OCI-LY3 (cell line): Measurements from ENCODE around the gene DNMBP.

Experiments used
- CTCF ChIP-seq: fragments of 200-600, 300-600 bp; sonication (generic); IDR thresholded peaks from 2 replicates; pipeline ENCODE4 v1.5.1; 2014; ENCODE audit warnings: antibody characterized with exemption, low read length, low read depth
- EZH2phosphoT487 ChIP-seq: fragments of 200-600 bp; shearing (Covaris generic); IDR thresholded peaks from 2 replicates; pipeline ENCODE4 v1.6.1; 2018; ENCODE audit warnings: antibody characterized with exemption, mixed run types, low read depth

GRCh38 chr10:99994801-99995200 lies 14.9 kb downstream of the DNMBP start:
- TF ChIP-seq CTCF (no peak), EZH2phosphoT487 (no peak)
